H9 (cell line): ENCODE measurements around the gene DMRTC2. TPM values are rescaled to one million over a fixed set of nuclear protein-coding genes. Genes with fewer than 3 reads are reported as not detected.

Experiments used
- DNase-seq: peaks from one replicate; pipeline ENCODE4 v3.0.0-alpha.2; 2017
- H2AFZ ChIP-seq: one replicate; pipeline ENCODE4 v1.6.1; 2013; ENCODE audit warnings: mild to moderate bottlenecking, low read length, control low read depth, moderate library complexity
- H2AK5ac ChIP-seq: 2 replicates; pipeline ENCODE4 v1.6.1; 2013; ENCODE audit warnings: low read length, control low read depth, mixed read lengths; ENCODE audit not compliant: insufficient read length
- H2BK120ac ChIP-seq: one replicate; pipeline ENCODE4 v1.6.1; 2013; ENCODE audit warnings: low read depth, mild to moderate bottlenecking, low read length, control low read depth, inconsistent platforms; ENCODE audit not compliant: poor library complexity, severe bottlenecking
- H2BK12ac ChIP-seq: 2 replicates; pipeline ENCODE4 v1.6.1; 2013; ENCODE audit warnings: low read length, control low read depth, mixed read lengths, low read depth; ENCODE audit not compliant: insufficient read length
- H2BK15ac ChIP-seq: 2 replicates; pipeline ENCODE4 v1.6.1; 2013; ENCODE audit warnings: low read depth, low read length, control low read depth
- H2BK20ac ChIP-seq: one replicate; pipeline ENCODE4 v1.6.1; 2013; ENCODE audit warnings: low read depth, mild to moderate bottlenecking, low read length, control low read depth, inconsistent platforms; ENCODE audit not compliant: poor library complexity, severe bottlenecking
- H2BK5ac ChIP-seq: 2 replicates; pipeline ENCODE4 v1.6.1; 2013; ENCODE audit warnings: low read length, control low read depth, mixed read lengths; ENCODE audit not compliant: insufficient read length
- H3K14ac ChIP-seq: 2 replicates; pipeline ENCODE4 v1.6.1; 2013; ENCODE audit warnings: low read length, control low read depth; ENCODE audit not compliant: insufficient read depth
- H3K18ac ChIP-seq: 2 replicates; pipeline ENCODE4 v1.6.1; 2013; ENCODE audit warnings: low read depth, mild to moderate bottlenecking, mixed read lengths, low read length, control low read depth; ENCODE audit not compliant: insufficient read length
- H3K23ac ChIP-seq: 2 replicates; pipeline ENCODE4 v1.6.1; 2013; ENCODE audit warnings: low read length, control low read depth, mixed read lengths, low read depth; ENCODE audit not compliant: insufficient read length
- H3K23me2 ChIP-seq: 2 replicates; pipeline ENCODE4 v1.6.1; 2013; ENCODE audit warnings: low read depth, mild to moderate bottlenecking, mixed read lengths, low read length, control low read depth; ENCODE audit not compliant: insufficient read length, poor library complexity, severe bottlenecking
- H3K27ac ChIP-seq: 2 replicates; pipeline ENCODE4 v1.5.1; 2013; ENCODE audit warnings: low read length, control low read depth, mixed read lengths, low read depth; ENCODE audit not compliant: insufficient read length
- H3K27me3 ChIP-seq: 2 replicates; pipeline ENCODE4 v1.6.1; 2013; ENCODE audit warnings: low read length, control low read depth, inconsistent platforms; ENCODE audit not compliant: insufficient read depth
- H3K4ac ChIP-seq: 2 replicates; pipeline ENCODE4 v1.6.1; 2013; ENCODE audit warnings: low read depth, mild to moderate bottlenecking, control low read depth, inconsistent platforms, low read length, moderate library complexity
- H3K4me1 ChIP-seq: 2 replicates; pipeline ENCODE4 v1.6.1; 2013; ENCODE audit warnings: low read length, control low read depth, inconsistent platforms; ENCODE audit not compliant: insufficient read depth
- H3K4me2 ChIP-seq: 2 replicates; pipeline ENCODE4 v1.6.1; 2013; ENCODE audit warnings: low read length, control low read depth, mixed read lengths; ENCODE audit not compliant: insufficient read length, insufficient read depth
- H3K56ac ChIP-seq: 2 replicates; pipeline ENCODE4 v1.6.1; 2013; ENCODE audit warnings: low read depth, mild to moderate bottlenecking, mixed read lengths, low read length, control low read depth; ENCODE audit not compliant: insufficient read length
- H3K79me1 ChIP-seq: 2 replicates; pipeline ENCODE4 v1.6.1; 2013; ENCODE audit warnings: low read depth, mild to moderate bottlenecking, moderate library complexity, low read length, control low read depth, inconsistent platforms; ENCODE audit not compliant: insufficient read depth, poor library complexity, severe bottlenecking
- H3K79me2 ChIP-seq: 2 replicates; pipeline ENCODE4 v1.6.1; 2013; ENCODE audit warnings: low read length, control low read depth, inconsistent platforms; ENCODE audit not compliant: insufficient read depth
- H3K9ac ChIP-seq: 2 replicates; pipeline ENCODE4 v1.6.1; 2013; ENCODE audit warnings: low read length, control low read depth, mixed read lengths; ENCODE audit not compliant: insufficient read length; ENCODE audit errors: extremely low read depth
- H3K9me3 ChIP-seq: one replicate; pipeline ENCODE4 v1.6.1; 2013; ENCODE audit warnings: low read depth, low read length, inconsistent platforms; ENCODE audit not compliant: control insufficient read depth
- H3T11ph ChIP-seq: one replicate; pipeline ENCODE4 v1.6.1; 2013; ENCODE audit warnings: mild to moderate bottlenecking, low read length, control low read depth, inconsistent platforms
- H4K20me1 ChIP-seq: one replicate; pipeline ENCODE4 v1.6.1; 2013; ENCODE audit not compliant: control insufficient read depth, insufficient read length, insufficient read depth
- H4K5ac ChIP-seq: 2 replicates; pipeline ENCODE4 v1.6.1; 2013; ENCODE audit warnings: low read depth, mild to moderate bottlenecking, mixed read lengths, low read length, control low read depth; ENCODE audit not compliant: insufficient read length
- H4K8ac ChIP-seq: replicated peaks from 2 replicates; pipeline ENCODE4 v1.6.1; 2013; ENCODE audit warnings: low read length, control low read depth, mixed read lengths, low read depth; ENCODE audit not compliant: insufficient read length
- H4K91ac ChIP-seq: 2 replicates; pipeline ENCODE4 v1.6.1; 2013; ENCODE audit warnings: low read depth, mild to moderate bottlenecking, moderate library complexity, mixed read lengths, low read length, control low read depth; ENCODE audit not compliant: insufficient read length
- H3K27ac Mint-ChIP-seq, 3 experiments: 2 replicates in 2 of 3; 3 replicates in 1 of 3; pipeline ENCODE4 v1.8.0; 2020 to 2021; ENCODE audit warnings: mixed read lengths in 3 of 3, mild to moderate bottlenecking in 1 of 3, moderate library complexity in 1 of 3
- H3K27me3 Mint-ChIP-seq: 2 replicates; pipeline ENCODE4 v1.8.0; 2021; ENCODE audit warnings: low read depth, mild to moderate bottlenecking, moderate library complexity, mixed read lengths
- H3K36me3 Mint-ChIP-seq, 3 experiments: 2 replicates in 2 of 3; 3 replicates in 1 of 3; pipeline ENCODE4 v1.8.0; 2020 to 2021; ENCODE audit warnings: low read depth in 3 of 3, mixed read lengths in 3 of 3; ENCODE audit not compliant: insufficient read depth in 1 of 3
- H3K4me1 Mint-ChIP-seq, 2 experiments: 2 replicates each; pipeline ENCODE4 v1.8.0; 2020; ENCODE audit warnings: mixed read lengths in 2 of 2
- H3K4me3 Mint-ChIP-seq, 2 experiments: 2 replicates in 1 of 2; 3 replicates in 1 of 2; pipeline ENCODE4 v1.8.0; 2020 to 2021; ENCODE audit warnings: mild to moderate bottlenecking in 2 of 2, mixed read lengths in 2 of 2, moderate library complexity in 1 of 2
- H3K9me3 Mint-ChIP-seq, 2 experiments: 2 replicates in 1 of 2; 3 replicates in 1 of 2; pipeline ENCODE4 v1.8.0; 2020; ENCODE audit warnings: mild to moderate bottlenecking in 2 of 2, mixed read lengths in 2 of 2, moderate library complexity in 1 of 2
- WGBS: extraction: QIAGEN DNeasy Blood & Tissue Kit; methylation state at CpG from one replicate; pipeline ENCODE4 v1.1.7; 2013; ENCODE audit warnings: missing lambda C conversion rate, low lambda C conversion rate, mixed read lengths; ENCODE audit not compliant: insufficient read length; ENCODE audit errors: extremely low coverage; 5-methylcytosine and 5-hydroxymethylcytosine counted together
- total RNA-seq: library from RNA; stranded (reverse); gene quantifications from 2 replicates; pipeline ENCODE4 v1.2.1, GENCODE V29; 2021
- TF ChIP-seq, protein P1 (sequence below): fragments of 200-600 bp; sonication (generic); conservative IDR thresholded peaks from 3 replicates; pipeline ENCODE4 v1.8.0; 2021; ENCODE audit warnings: antibody characterized with exemption, mild to moderate bottlenecking

DMRTC2 gene
- total RNA-seq, 1 experiment from 2014 or later = not detected

DNA sequence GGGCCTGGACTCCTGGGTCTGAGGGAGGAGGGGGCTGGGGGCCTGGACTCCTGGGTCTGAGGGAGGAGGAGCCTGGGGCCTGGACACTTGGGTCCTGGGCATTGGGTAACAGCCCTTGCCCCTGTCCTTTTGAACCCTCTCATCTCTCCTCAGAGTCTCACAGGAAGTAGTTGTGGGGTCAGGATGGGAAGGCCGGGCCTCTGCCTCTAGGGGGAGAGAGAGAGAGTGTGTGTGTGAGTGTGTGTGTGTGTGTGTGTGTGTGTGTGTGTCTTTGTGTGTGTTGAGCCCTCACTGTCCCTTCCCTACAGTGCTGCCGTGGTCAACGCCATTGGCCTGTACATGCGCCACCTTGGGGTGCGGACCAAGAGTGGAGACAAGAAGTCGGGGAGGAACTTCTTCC is 49.1 kb downstream of the DMRTC2 start:
- Histone ChIP-seq H3K4me1 (no peaks in the 10 kb centered on the region; the same call in 1 of the 2 replicates), H3K14ac (no peak overlapping the region; the same call in 1 of the 2 replicates), H2BK12ac (no peak overlapping the region), H3K23ac (no peak overlapping the region), H2BK20ac (no peak overlapping the region), H4K91ac (no peak overlapping the region), H2BK5ac (no peak overlapping the region), H3K4ac (no peak overlapping the region), H3K18ac (no peak overlapping the region), H3K27ac (no peak overlapping the region), H3K27me3 (no peaks in the 10 kb centered on the region), H4K8ac (no peak overlapping the region), H3K56ac (no peak overlapping the region), H3K23me2 (no peaks in the 10 kb centered on the region), H3K9ac (no peak overlapping the region), H2BK15ac (no peak overlapping the region), H2AK5ac (no peak overlapping the region), H3K9me3 (no peaks in the 10 kb centered on the region), H4K20me1 (no peaks in the 10 kb centered on the region), H3K79me1 (no peaks in the 10 kb centered on the region), H3K79me2 (0 out of 2 replicates have a peak, but pooled peaks cover 2% of the 10 kb centered on the region), H2AFZ (no peak overlapping the region), H4K5ac (no peak overlapping the region), H3T11ph (no peak overlapping the region), H2BK120ac (no peak overlapping the region), H3K4me2 (no peak overlapping the region)
- Mint-ChIP-seq H3K4me1 (peaks cover 0 to 32% of the 10 kb centered on the region in 2 experiments; a peak in 2 of 4 replicates), H3K36me3 (peaks cover 8 to 43% (median 19%) of the 10 kb centered on the region in 3 experiments; a peak in 5 of 7 replicates), H3K9me3 (no peaks in the 10 kb centered on the region), H3K27ac (peak overlapping the region in 1 of 3 experiments; percentile 87; a peak in 2 of 7 replicates), H3K4me3 (no peak overlapping the region), H3K27me3 (no peaks in the 10 kb centered on the region; the same call in 1 of the 2 replicates)
- TF ChIP-seq, protein P1, sequence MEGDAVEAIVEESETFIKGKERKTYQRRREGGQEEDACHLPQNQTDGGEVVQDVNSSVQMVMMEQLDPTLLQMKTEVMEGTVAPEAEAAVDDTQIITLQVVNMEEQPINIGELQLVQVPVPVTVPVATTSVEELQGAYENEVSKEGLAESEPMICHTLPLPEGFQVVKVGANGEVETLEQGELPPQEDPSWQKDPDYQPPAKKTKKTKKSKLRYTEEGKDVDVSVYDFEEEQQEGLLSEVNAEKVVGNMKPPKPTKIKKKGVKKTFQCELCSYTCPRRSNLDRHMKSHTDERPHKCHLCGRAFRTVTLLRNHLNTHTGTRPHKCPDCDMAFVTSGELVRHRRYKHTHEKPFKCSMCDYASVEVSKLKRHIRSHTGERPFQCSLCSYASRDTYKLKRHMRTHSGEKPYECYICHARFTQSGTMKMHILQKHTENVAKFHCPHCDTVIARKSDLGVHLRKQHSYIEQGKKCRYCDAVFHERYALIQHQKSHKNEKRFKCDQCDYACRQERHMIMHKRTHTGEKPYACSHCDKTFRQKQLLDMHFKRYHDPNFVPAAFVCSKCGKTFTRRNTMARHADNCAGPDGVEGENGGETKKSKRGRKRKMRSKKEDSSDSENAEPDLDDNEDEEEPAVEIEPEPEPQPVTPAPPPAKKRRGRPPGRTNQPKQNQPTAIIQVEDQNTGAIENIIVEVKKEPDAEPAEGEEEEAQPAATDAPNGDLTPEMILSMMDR = no peak
- no peak for DNase-seq
- WGBS = no CpG with 5 or more reads among the region's 6 CpGs
